ENCODE results near the gene ACSL1. TPM values are rescaled to one million over a fixed set of nuclear protein-coding genes. Genes with fewer than 3 reads are reported as not detected.

Gene ACSL1
- total RNA-seq, 2 donors from 2014 or later, result 23.3 to 80.4 TPM

GRCh38 chr4:184853436-184853835 is 27.7 kb upstream of the ACSL1 start:
- H3K27ac ChIP-seq, result no peak overlapping the region
- intact Hi-C loops (cut with DNase I), result no loop called here
- no peak for TF ChIP-seq CTCF (IDR thresholded peaks at IDR 0.05)
- H3K36me3 ChIP-seq, result no peaks in the 10 kb centered on the region
- H3K9me3 ChIP-seq, result no peaks in the 10 kb centered on the region
- no peak overlapping the region for H3K4me3 ChIP-seq
- no peak overlapping the region for H3K9ac ChIP-seq (ENCODE audit: low read depth in 2 of 2, low read length in 2 of 2)
- H3K27me3 ChIP-seq, result no peaks in the 10 kb centered on the region
- DNase-seq, result no peak
- no peaks in the 10 kb centered on the region for H3K4me1 ChIP-seq

- no peaks in the 10 kb centered on the region for H3K4me1 ChIP-seq
- no peaks in the 10 kb centered on the region for H3K36me3 ChIP-seq
- no peak for DNase-seq
- no peaks in the 10 kb centered on the region for H3K9me3 ChIP-seq
- intact Hi-C loops (cut with DNase I), result no loop called here
- H3K4me3 ChIP-seq, result no peak overlapping the region
- no peak for TF ChIP-seq CTCF (IDR thresholded peaks at IDR 0.05)
- H3K27ac ChIP-seq, result no peak overlapping the region
- H3K9ac ChIP-seq (ENCODE audit: low read depth in 2 of 2, low read length in 2 of 2), result no peak overlapping the region
- no peaks in the 10 kb centered on the region for H3K27me3 ChIP-seq
Observed at GRCh38 chr4:184851886-184852285, 26.1 kb upstream of the ACSL1 start.

GRCh38 chr4:184851200-184851541 is 25.4 kb upstream of the ACSL1 start:
- no peak overlapping the region for H3K27ac ChIP-seq
- H3K27me3 ChIP-seq, result no peaks in the 10 kb centered on the region
- H3K9ac ChIP-seq (ENCODE audit: low read depth in 2 of 2, low read length in 2 of 2), result no peak overlapping the region
- no peaks in the 10 kb centered on the region for H3K9me3 ChIP-seq
- intact Hi-C loops (cut with DNase I), result no loop called here
- no peak for DNase-seq
- TF ChIP-seq CTCF (IDR thresholded peaks at IDR 0.05), result no peak
- H3K4me3 ChIP-seq, result no peak overlapping the region
- H3K4me1 ChIP-seq, result no peaks in the 10 kb centered on the region
- no peaks in the 10 kb centered on the region for H3K36me3 ChIP-seq

- Histone ChIP-seq H3K4me3 (no peak overlapping the region), H3K27me3 (no peaks in the 10 kb centered on the region), H3K36me3 (no peaks in the 10 kb centered on the region), H3K9me3 (no peaks in the 10 kb centered on the region), H3K27ac (no peak overlapping the region), H3K9ac (ENCODE audit: low read depth in 2 of 2, low read length in 2 of 2) (no peak overlapping the region), H3K4me1 (no peaks in the 10 kb centered on the region)
- intact Hi-C loops (cut with DNase I), result no loop called here
- no peak for TF ChIP-seq CTCF (IDR thresholded peaks at IDR 0.05)
- DNase-seq, result no peak
Observed at GRCh38 chr4:184850431-184851199, 24.8 kb upstream of the ACSL1 start.

- no peak for TF ChIP-seq CTCF (IDR thresholded peaks at IDR 0.05)
- H3K9me3 ChIP-seq, result no peaks in the 10 kb centered on the region
- intact Hi-C loops (cut with DNase I), result no loop called here
- no peak for DNase-seq
- H3K4me3 ChIP-seq, result no peak overlapping the region
- no peaks in the 10 kb centered on the region for H3K36me3 ChIP-seq
- H3K4me1 ChIP-seq, result no peaks in the 10 kb centered on the region
- H3K9ac ChIP-seq (ENCODE audit: low read depth in 2 of 2, low read length in 2 of 2), result no peak overlapping the region
- H3K27ac ChIP-seq, result no peak overlapping the region
- H3K27me3 ChIP-seq, result no peaks in the 10 kb centered on the region
Observed at GRCh38 chr4:184850018-184850417, 24.2 kb upstream of the ACSL1 start.
